H1 (cell line): ENCODE measurements around the gene ECI1. TPM values are rescaled to one million over a fixed set of nuclear protein-coding genes. Genes with fewer than 3 reads are reported as not detected.

Source experiments
- BACH1 ChIP-seq: IDR thresholded peaks from 2 replicates; pipeline ENCODE4 v1.6.1; 2012; ENCODE audit warnings: low read length, improper control_type of control experiment
- BRCA1 ChIP-seq: IDR thresholded peaks from 2 replicates; pipeline ENCODE4 v1.6.1; 2012; ENCODE audit warnings: low read depth, low read length, improper control_type of control experiment
- CHD2 ChIP-seq: IDR thresholded peaks from 2 replicates; pipeline ENCODE4 v1.6.1; 2012; ENCODE audit warnings: low read length, improper control_type of control experiment
- CREB1 ChIP-seq: IDR thresholded peaks from 2 replicates; pipeline ENCODE4 v1.6.1; 2012; ENCODE audit warnings: inconsistent platforms
- CTBP2 ChIP-seq: IDR thresholded peaks from 2 replicates; pipeline ENCODE4 v1.7.0; 2011; ENCODE audit warnings: borderline replicate concordance, mild to moderate bottlenecking, moderate library complexity, mixed read lengths, low read length; ENCODE audit not compliant: insufficient read depth, insufficient read length
- EGR1 ChIP-seq: IDR thresholded peaks from 2 replicates; pipeline ENCODE4 v1.6.1; 2011; ENCODE audit warnings: low read depth, low read length, borderline replicate concordance
- EZH2 ChIP-seq: fragments of 200-600 bp; sonication (generic); IDR thresholded peaks from 2 replicates; pipeline ENCODE4 v1.7.1; 2012; ENCODE audit warnings: low read depth, mild to moderate bottlenecking, moderate library complexity, low read length, inconsistent platforms; ENCODE audit not compliant: severe bottlenecking
- FOSL1 ChIP-seq: IDR thresholded peaks from 2 replicates; pipeline ENCODE4 v1.6.1; 2011; ENCODE audit warnings: mild to moderate bottlenecking, low read depth, low read length, moderate library complexity; ENCODE audit not compliant: insufficient read depth
- GTF2F1 ChIP-seq: IDR thresholded peaks from 2 replicates; pipeline ENCODE4 v1.6.1; 2012; ENCODE audit warnings: low read depth, low read length, improper control_type of control experiment, borderline replicate concordance
- JUND ChIP-seq: IDR thresholded peaks from 2 replicates; pipeline ENCODE4 v1.6.1; 2011; ENCODE audit warnings: mild to moderate bottlenecking, improper control_type of control experiment, low read length
- KDM1A ChIP-seq: fragments of 200-600, 300-600 bp; sonication (generic); IDR thresholded peaks from 2 replicates; pipeline ENCODE4 v1.7.1; 2016; ENCODE audit warnings: mild to moderate bottlenecking, low read length, borderline replicate concordance
- KDM5A ChIP-seq: fragments of 200-600 bp; IDR thresholded peaks from 2 replicates; pipeline ENCODE4 v1.7.1; 2012; ENCODE audit warnings: mild to moderate bottlenecking, low read length, inconsistent platforms, mixed read lengths
- NANOG ChIP-seq: IDR thresholded peaks from 2 replicates; pipeline ENCODE4 v1.6.1; 2011; ENCODE audit warnings: low read length, low read depth, mild to moderate bottlenecking, inconsistent platforms; ENCODE audit not compliant: insufficient read depth, poor library complexity, severe bottlenecking
- NRF1 ChIP-seq: IDR thresholded peaks from 2 replicates; pipeline ENCODE4 v1.6.1; 2011; ENCODE audit warnings: mild to moderate bottlenecking, low read depth, low read length, improper control_type of control experiment
- PHF8 ChIP-seq: fragments of 200-600 bp; sonication (generic); conservative IDR thresholded peaks from 2 replicates; pipeline ENCODE4 v1.7.1; 2012; ENCODE audit warnings: low read depth, mild to moderate bottlenecking, inconsistent platforms, low read length, moderate library complexity
- POLR2A ChIP-seq, 2 experiments: IDR thresholded peaks; 1 replicate in 1 of 2; 2 replicates in 1 of 2; pipeline ENCODE4 v1.6.1; 2011; ENCODE audit warnings: low read depth in 2 of 2, low read length in 2 of 2, mild to moderate bottlenecking in 2 of 2; ENCODE audit errors: control extremely low read depth in 1 of 2
- POLR2AphosphoS5 ChIP-seq: IDR thresholded peaks from 2 replicates; pipeline ENCODE4 v1.6.1; 2011; ENCODE audit warnings: low read depth, low read length
- RBBP5 ChIP-seq: IDR thresholded peaks from 2 replicates; pipeline ENCODE4 v1.7.1; 2012; ENCODE audit warnings: low read depth, mild to moderate bottlenecking, inconsistent platforms, low read length, moderate library complexity, borderline replicate concordance
- RXRA ChIP-seq: IDR thresholded peaks from 2 replicates; pipeline ENCODE4 v1.6.1; 2011; ENCODE audit warnings: low read depth, mild to moderate bottlenecking, low read length, moderate library complexity; ENCODE audit not compliant: insufficient read depth
- SP1 ChIP-seq: IDR thresholded peaks from 2 replicates; pipeline ENCODE4 v1.6.1; 2011; ENCODE audit warnings: low read depth, low read length
- SUZ12 ChIP-seq: fragments of 200-600 bp; sonication (generic); IDR thresholded peaks from 2 replicates; pipeline ENCODE4 v1.6.1; 2012; ENCODE audit warnings: mild to moderate bottlenecking, inconsistent platforms, low read length, moderate library complexity, mixed read lengths
- TAF1 ChIP-seq: IDR thresholded peaks from 2 replicates; pipeline ENCODE4 v1.6.1; 2011; ENCODE audit warnings: mild to moderate bottlenecking, low read depth, low read length
- TCF12 ChIP-seq: IDR thresholded peaks from 2 replicates; pipeline ENCODE4 v1.6.1; 2011; ENCODE audit warnings: low read depth, mild to moderate bottlenecking, low read length
- TEAD4 ChIP-seq: IDR thresholded peaks from 2 replicates; pipeline ENCODE4 v1.6.1; 2012; ENCODE audit warnings: low read depth, low read length, inconsistent platforms, mixed read lengths
- ZNF274 ChIP-seq: IDR thresholded peaks from 2 replicates; pipeline ENCODE4 v1.7.0; 2012; ENCODE audit warnings: low read length, borderline replicate concordance; ENCODE audit errors: extremely low read depth
- polyA plus RNA-seq, 7 experiments: library from polyadenylated mRNA; depleted of rRNA in 3 of 7; stranded (reverse) in 5 of 7; unstranded in 2 of 7; fragments of >200 nt in 5 of 7; fragments of 200-250 nt in 2 of 7; gene quantifications; 1 replicate in 5 of 7; 2 replicates in 1 of 7; 4 replicates in 1 of 7; pipeline versions ENCODE4 v1.2.1 to v1.2.3, GENCODE V29; 2011 to 2013; ENCODE audit warnings: missing spikeins in 2 of 7, mixed read lengths in 2 of 7
- total RNA-seq: library from RNA; stranded (reverse); fragmentation: NEBNext Ultra II Directional; extraction: Animal tissue kit (Norgen Biotek cat#: 25700); gene quantifications from 2 replicates; pipeline ENCODE4 v1.2.1, GENCODE V29; 2021

The ECI1 gene
- total and polyA plus RNA-seq, 2 of the 8 experiments (the other 6 are each of a cell fraction or from before 2014, with no cell fraction given) = 79.5 to 151 TPM

GRCh38 chr16:2205104-2205966, 46.1 kb downstream of the ECI1 start, which contains the start of gene MLST8 (continued):
- TF ChIP-seq EGR1 = no peak
- no peak for TF ChIP-seq CHD2
- TF ChIP-seq BRCA1 = no peak
- TF ChIP-seq GTF2F1 = no peak
- TF ChIP-seq TCF12 = 0 out of 2 replicates have a peak, but pooled peaks have one; percentile 11
- peak; percentile 60; the same call in 1 of the 2 replicates for TF ChIP-seq CREB1
- peak; percentile 88 for TF ChIP-seq JUND
- TF ChIP-seq CTBP2 = peak; percentile 56
- TF ChIP-seq FOSL1 = no peak
- peak; percentile 65; the same call in 1 of the 2 replicates for TF ChIP-seq KDM5A
- peak; percentile 7 for TF ChIP-seq NANOG
- TF ChIP-seq RBBP5 = peak; percentile 92
- no peak for TF ChIP-seq KDM1A
- peak; percentile 100 for TF ChIP-seq PHF8
- TF ChIP-seq SUZ12 = 0 out of 2 replicates have a peak, but pooled peaks have one; percentile 22
- TF ChIP-seq POLR2A (IDR thresholded peaks at IDR 0.05; ENCODE audit: control extremely low read depth in 1 of 2, low read depth in 2 of 2, low read length in 2 of 2) = peak in 1 of 2 experiments; percentile 94; a peak in 2 of 3 replicates
- TF ChIP-seq ZNF274 = no peak
- peak; percentile 21; the same call in 1 of the 2 replicates for TF ChIP-seq BACH1
- TF ChIP-seq TEAD4 = no peak
- peak; percentile 98 for TF ChIP-seq NRF1
- peak; percentile 82 for TF ChIP-seq POLR2AphosphoS5
- TF ChIP-seq TAF1 = peak; percentile 85
- no peak for TF ChIP-seq EZH2
- no peak for TF ChIP-seq SP1
- no peak for TF ChIP-seq RXRA
